ENCODE results near the gene RASSF7.

RASSF7 gene

GRCh38 chr11:610146-610801, 49.5 kb downstream of the RASSF7 start:
- TF ChIP-seq CTCF (IDR thresholded peaks at IDR 0.05; ENCODE audit: low read depth, low read length) = no peak
- DNase-seq (ENCODE audit: extremely low read depth, low read depth) = no peak

GRCh38 chr11:611001-611996, 50.5 kb downstream of the RASSF7 start:
- TF ChIP-seq CTCF (IDR thresholded peaks at IDR 0.05; ENCODE audit: low read depth, low read length) = no peak
- no peak for DNase-seq (ENCODE audit: extremely low read depth, low read depth)

- no peak for DNase-seq (ENCODE audit: extremely low read depth, low read depth)
- peak; percentile 4 for TF ChIP-seq CTCF (IDR thresholded peaks at IDR 0.05; ENCODE audit: low read depth, low read length)
Observed at GRCh38 chr11:612201-612960, 51.6 kb downstream of the RASSF7 start.

- no peak for DNase-seq (ENCODE audit: extremely low read depth, low read depth)
- no peak for TF ChIP-seq CTCF (IDR thresholded peaks at IDR 0.05; ENCODE audit: low read depth, low read length)
Observed at GRCh38 chr11:612961-613300, 52.2 kb downstream of the RASSF7 start.

- no peak for DNase-seq (ENCODE audit: extremely low read depth, low read depth)
- TF ChIP-seq CTCF (IDR thresholded peaks at IDR 0.05; ENCODE audit: low read depth, low read length) = no peak
Observed at GRCh38 chr11:613369-613968, 52.7 kb downstream of the RASSF7 start.

Measured in AG09319 (cell line).